ENCODE results near the gene BPIFA3. TPM values are rescaled to one million over a fixed set of nuclear protein-coding genes. Genes with fewer than 3 reads are reported as not detected.

The BPIFA3 gene
- total RNA-seq, 4 donors from 2014 or later: not detected

GRCh38 chr20:33234050-33234449, 16.9 kb downstream of the BPIFA3 start:
- Histone ChIP-seq H3K9me3 (no peaks in the 10 kb centered on the region), H3K4me1 (no peaks in the 10 kb centered on the region), H3K36me3 (no peaks in the 10 kb centered on the region), H3K27ac (replicated peaks in 1 of 4) (no peak overlapping the region), H3K27me3 (peaks cover 0 to 61% (median 1%) of the 10 kb centered on the region in 4 donors), H3K4me3 (no peak overlapping the region)
- intact Hi-C loops (cut with DNase I): no loop called here
- WGBS: 92% methylated on average over 2 of the region's 2 CpGs
- no peak for DNase-seq (ENCODE audit: extremely low spot score)
- TF ChIP-seq POLR2AphosphoS5 (IDR thresholded peaks at IDR 0.05): no peak
- TF ChIP-seq EP300 (IDR thresholded peaks at IDR 0.05): no peak
- TF ChIP-seq CTCF (IDR thresholded peaks at IDR 0.05): no peak
- no peak for TF ChIP-seq POLR2A (IDR thresholded peaks at IDR 0.05; ENCODE audit: low read depth)

- Histone ChIP-seq H3K4me3 (no peak within 1 kb of the TSS), H3K9me3 (no peaks in the 10 kb centered on the region), H3K27ac (replicated peaks in 1 of 4) (no peak within 1 kb of the TSS), H3K36me3 (no peaks in the 10 kb centered on the region), H3K27me3 (peaks cover 0 to 62% (median 0%) of the 10 kb centered on the region in 4 donors), H3K4me1 (no peaks in the 10 kb centered on the region)
- DNase-seq (ENCODE audit: extremely low spot score): no peak
- intact Hi-C loops (cut with DNase I): no loop called here
- WGBS: 67% methylated on average over 5 of the region's 5 CpGs
- no peak for TF ChIP-seq POLR2AphosphoS5 (IDR thresholded peaks at IDR 0.05)
- TF ChIP-seq POLR2A (IDR thresholded peaks at IDR 0.05; ENCODE audit: low read depth): no peak
- no peak for TF ChIP-seq EP300 (IDR thresholded peaks at IDR 0.05)
- no peak for TF ChIP-seq CTCF (IDR thresholded peaks at IDR 0.05)
These were observed 18.5 kb downstream of the BPIFA3 start, which contains the start of gene BPIFA1 for GRCh38 chr20:33235696-33236095. TSS of gene BPIFA1 (plus strand) at chr20:33235996. CDS start at chr20:33237712, 1,716 bp downstream.

- no peak for DNase-seq (ENCODE audit: extremely low spot score)
- peaks cover 0 to 60% (median 0%) of the 10 kb centered on the region in 4 donors for H3K27me3 ChIP-seq
- no peaks in the 10 kb centered on the region for H3K4me1 ChIP-seq
- TF ChIP-seq CTCF (IDR thresholded peaks at IDR 0.05) (no peak), POLR2A (IDR thresholded peaks at IDR 0.05; ENCODE audit: low read depth) (no peak), POLR2AphosphoS5 (IDR thresholded peaks at IDR 0.05) (no peak), EP300 (IDR thresholded peaks at IDR 0.05) (no peak)
- 56% methylated on average over 1 of the region's 1 CpG for whole genome bisulfite sequencing
- H3K27ac ChIP-seq (replicated peaks in 1 of 4): no peak overlapping the region
- intact Hi-C loops (cut with DNase I): no loop called here
- H3K36me3 ChIP-seq: no peaks in the 10 kb centered on the region
- no peaks in the 10 kb centered on the region for H3K9me3 ChIP-seq
- H3K4me3 ChIP-seq: no peak overlapping the region
These were observed 19.2 kb downstream of the BPIFA3 start for GRCh38 chr20:33236351-33236750.

- TF ChIP-seq POLR2A (IDR thresholded peaks at IDR 0.05; ENCODE audit: low read depth) (no peak), EP300 (IDR thresholded peaks at IDR 0.05) (no peak)
- Histone ChIP-seq H3K4me1 (no peaks in the 10 kb centered on the region), H3K4me3 (no peak overlapping the region), H3K9me3 (no peaks in the 10 kb centered on the region), H3K27ac (replicated peaks in 1 of 4) (no peak overlapping the region), H3K36me3 (no peaks in the 10 kb centered on the region), H3K27me3 (peaks cover 0 to 50% (median 0%) of the 10 kb centered on the region in 4 donors)
- DNase-seq (ENCODE audit: extremely low spot score): no peak
- intact Hi-C loops (cut with DNase I): no loop called here
- WGBS: 82% methylated on average over 5 of the region's 6 CpGs
These were observed 20.8 kb downstream of the BPIFA3 start for GRCh38 chr20:33237989-33238388.

GRCh38 chr20:33239418-33239817, 22.3 kb downstream of the BPIFA3 start:
- no peaks in the 10 kb centered on the region for H3K9me3 ChIP-seq
- DNase-seq (ENCODE audit: extremely low spot score): no peak
- H3K27me3 ChIP-seq: peaks cover 0 to 36% (median 0%) of the 10 kb centered on the region in 4 donors
- no peaks in the 10 kb centered on the region for H3K36me3 ChIP-seq
- H3K27ac ChIP-seq (replicated peaks in 1 of 4): no peak overlapping the region
- no peaks in the 10 kb centered on the region for H3K4me1 ChIP-seq
- WGBS: 38% methylated on average over 1 of the region's 1 CpG
- TF ChIP-seq CTCF (IDR thresholded peaks at IDR 0.05) (no peak), POLR2A (IDR thresholded peaks at IDR 0.05; ENCODE audit: low read depth) (no peak), EP300 (IDR thresholded peaks at IDR 0.05) (no peak), POLR2AphosphoS5 (IDR thresholded peaks at IDR 0.05) (no peak)
- intact Hi-C loops (cut with DNase I): no loop called here
- H3K4me3 ChIP-seq: no peak overlapping the region

Data from esophagus muscularis mucosa (tissue), 4 donors.